KBM-7 (cell line): ENCODE results near the gene BDKRB2.

Source experiments
- DNase-seq: peaks from one replicate; pipeline ENCODE4 v3.0.0-alpha.2; 2015
- in situ Hi-C: fragments of 300-500 bp; cut with MboI; formaldehyde crosslinking; loops from 2 replicates; pipeline ENCODE4 v1.14.3; 2020; ENCODE audit warnings: low sequenced_read_pairs, low pct_unique_long_range_greater_than_20kb, mixed read lengths

Gene BDKRB2

GRCh38 chr14:96277890-96278289 lies 73.3 kb downstream of the BDKRB2 start:
- in situ Hi-C loops = no loop called here
- DNase-seq = no peak

GRCh38 chr14:96279564-96279963 lies 74.9 kb downstream of the BDKRB2 start:
- in situ Hi-C loops = no loop called here
- DNase-seq = no peak

GRCh38 chr14:96280104-96280503 lies 75.5 kb downstream of the BDKRB2 start:
- no peak for DNase-seq
- in situ Hi-C loops = no loop called here

DNA sequence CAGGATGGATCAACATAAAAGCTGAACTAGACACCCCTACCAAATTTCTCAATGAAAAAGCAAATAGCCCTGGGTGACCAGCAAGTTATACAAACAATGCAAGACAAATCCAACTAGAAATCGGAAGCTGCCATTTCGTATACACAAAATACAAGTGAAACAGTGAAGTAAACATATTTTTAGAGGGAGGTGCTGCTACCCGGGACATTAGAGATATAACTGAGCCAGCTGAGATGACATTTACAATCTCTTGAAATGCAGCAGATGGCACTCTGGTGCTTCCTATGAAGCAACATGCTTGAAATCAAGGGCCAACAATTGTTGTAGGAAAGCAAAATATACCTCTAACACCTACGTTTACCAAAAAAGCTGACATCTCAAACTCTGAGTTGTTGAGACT lies 76.8 kb downstream of the BDKRB2 start:
- in situ Hi-C loops = no loop called here
- no peak for DNase-seq

DNA sequence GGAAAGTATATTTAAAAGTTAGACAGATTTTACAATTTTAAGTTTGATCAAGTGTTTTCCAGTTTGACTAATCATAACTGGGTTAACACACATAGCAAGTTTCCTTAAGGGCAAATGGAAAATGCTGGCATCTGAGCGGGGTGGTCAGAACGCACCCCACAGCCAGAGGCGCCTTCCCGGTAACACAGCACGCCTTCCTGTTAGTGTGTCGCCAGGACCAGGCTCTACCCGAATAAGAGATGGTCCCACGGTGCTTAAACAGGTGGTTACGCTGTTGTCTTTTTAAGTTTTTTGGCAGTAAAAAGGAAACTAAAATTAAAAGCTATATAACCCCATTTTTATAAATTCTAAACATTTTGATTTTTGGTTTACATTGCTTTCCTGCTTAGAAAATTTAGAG lies 79.4 kb downstream of the BDKRB2 start:
- no peak for DNase-seq
- in situ Hi-C loops = no loop called here

- DNase-seq = no peak
- in situ Hi-C loops = no loop called here
These were observed 79.8 kb downstream of the BDKRB2 start for GRCh38 chr14:96284430-96284829.

GRCh38 chr14:96285667-96286066 lies 81.0 kb downstream of the BDKRB2 start:
- DNase-seq = no peak
- in situ Hi-C loops = no loop called here

- in situ Hi-C loops = no loop called here
- no peak for DNase-seq
These were observed 81.6 kb downstream of the BDKRB2 start for GRCh38 chr14:96286251-96286650.

DNA sequence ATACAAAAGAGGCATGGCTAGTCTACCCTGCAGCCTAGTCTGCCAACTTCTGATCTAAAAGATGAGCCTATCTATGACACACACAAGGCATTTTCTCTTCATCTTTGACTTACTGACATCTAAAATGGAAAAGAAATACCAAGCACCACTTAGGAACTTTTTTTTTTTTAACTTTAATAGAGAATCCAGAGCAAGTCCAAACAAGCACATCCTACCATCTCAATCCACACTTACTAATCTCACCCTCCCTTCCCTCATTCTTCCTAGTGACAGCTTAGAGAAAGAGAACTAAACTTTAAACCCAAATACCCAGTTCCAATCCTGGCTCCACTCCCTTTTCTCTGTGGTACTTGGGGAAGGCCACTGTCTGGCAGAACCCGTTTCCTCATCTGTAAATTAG lies 83.2 kb downstream of the BDKRB2 start:
- in situ Hi-C loops = no loop called here
- no peak for DNase-seq
